ENCODE measurements around the gene FOXP2.
"Not testable (repeated sequence)": the region's sequence is repeated elsewhere in the genome, so short reads cannot be mapped to it uniquely, and the experiment has no call there.

FOXP2 gene

GRCh38 chr7:114414156-114415063 is at the start of gene FOXP2:
Gene FOXP2, plus strand, starts transcription at chr7:114414815. Its CDS starts 11,697 bp downstream, at chr7:114426512.
- no peak for ATAC-seq

- no peak for ATAC-seq
These were observed 48.8 kb upstream of the FOXP2 start for GRCh38 chr7:114365791-114366190.

- ATAC-seq: no peak
These were observed 46.1 kb upstream of the FOXP2 start for GRCh38 chr7:114368492-114368891.

- no peak for ATAC-seq
These were observed 45.3 kb upstream of the FOXP2 start for GRCh38 chr7:114369294-114369693.

- ATAC-seq: no peak
These were observed 42.0 kb upstream of the FOXP2 start for GRCh38 chr7:114372619-114373018.

GRCh38 chr7:114375907-114376306 is 38.7 kb upstream of the FOXP2 start:
- no peak for ATAC-seq

- ATAC-seq: not testable (repeated sequence)
These were observed 30.7 kb upstream of the FOXP2 start for GRCh38 chr7:114383946-114384345.

- ATAC-seq: not testable (repeated sequence)
These were observed 30.3 kb upstream of the FOXP2 start for GRCh38 chr7:114384346-114384745.

- ATAC-seq: no peak
These were observed 26.6 kb upstream of the FOXP2 start for GRCh38 chr7:114388021-114388420.

GRCh38 chr7:114392686-114393085 is 21.9 kb upstream of the FOXP2 start:
- ATAC-seq: no peak

GRCh38 chr7:114402876-114403635 is 11.6 kb upstream of the FOXP2 start:
- ATAC-seq: no peak

- ATAC-seq: no peak
These were observed 9.2 kb upstream of the FOXP2 start for GRCh38 chr7:114405427-114405826.

- ATAC-seq: no peak
These were observed 4.9 kb upstream of the FOXP2 start for GRCh38 chr7:114409750-114410149.

GRCh38 chr7:114412548-114412947 is 2.1 kb upstream of the FOXP2 start:
- no peak for ATAC-seq

GRCh38 chr7:114413761-114414155 is 857 bp upstream of the FOXP2 start:
- no peak for ATAC-seq

GRCh38 chr7:114415064-114415989 is 712 bp downstream of the FOXP2 start:
- no peak for ATAC-seq

GRCh38 chr7:114416129-114416990 is 1.7 kb downstream of the FOXP2 start:
- ATAC-seq: no peak

- no peak for ATAC-seq
These were observed 2.7 kb downstream of the FOXP2 start for GRCh38 chr7:114417290-114417689.

GRCh38 chr7:114418117-114418516 is 3.5 kb downstream of the FOXP2 start:
- no peak for ATAC-seq

GRCh38 chr7:114419441-114420272 is 5.0 kb downstream of the FOXP2 start:
- no peak for ATAC-seq

All from activated CD4-positive, CD25-positive, alpha-beta regulatory T cell treated with anti-CD3 and anti-CD28 coated beads, Interleukin-2, amount 50 U/mL, for 24 hours (primary cell).